HG03378 (cell line): Measurements from ENCODE around the gene OLFML3.

Source experiments
- ATAC-seq: cut with Tn5 transposase; IDR thresholded peaks from one replicate; pipeline ENCODE4 v1.9.1; 2021; ENCODE audit warnings: mild to moderate bottlenecking, moderate library complexity; ENCODE audit not compliant: unreplicated experiment

Gene OLFML3

DNA sequence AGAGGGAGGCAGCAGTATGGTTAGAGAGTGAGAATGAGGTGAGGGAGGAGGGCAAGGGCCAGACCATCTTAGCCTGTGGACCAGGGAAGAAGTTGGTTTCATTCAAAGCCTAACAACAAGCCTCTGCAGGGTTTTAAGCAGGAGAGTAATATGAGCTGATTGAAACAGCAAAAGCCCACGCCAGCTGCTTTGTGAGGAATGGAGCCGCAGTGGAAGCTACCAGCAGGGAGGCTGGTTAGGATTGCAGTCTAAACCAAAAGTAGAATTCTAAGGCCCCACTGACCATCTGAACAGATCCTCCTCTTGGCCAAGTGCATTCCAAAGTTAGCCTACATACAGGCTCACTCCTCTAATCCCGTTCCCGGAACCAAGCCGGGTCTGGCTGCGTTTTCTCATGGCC is 44.8 kb downstream of the OLFML3 start:
- no peak for ATAC-seq

DNA sequence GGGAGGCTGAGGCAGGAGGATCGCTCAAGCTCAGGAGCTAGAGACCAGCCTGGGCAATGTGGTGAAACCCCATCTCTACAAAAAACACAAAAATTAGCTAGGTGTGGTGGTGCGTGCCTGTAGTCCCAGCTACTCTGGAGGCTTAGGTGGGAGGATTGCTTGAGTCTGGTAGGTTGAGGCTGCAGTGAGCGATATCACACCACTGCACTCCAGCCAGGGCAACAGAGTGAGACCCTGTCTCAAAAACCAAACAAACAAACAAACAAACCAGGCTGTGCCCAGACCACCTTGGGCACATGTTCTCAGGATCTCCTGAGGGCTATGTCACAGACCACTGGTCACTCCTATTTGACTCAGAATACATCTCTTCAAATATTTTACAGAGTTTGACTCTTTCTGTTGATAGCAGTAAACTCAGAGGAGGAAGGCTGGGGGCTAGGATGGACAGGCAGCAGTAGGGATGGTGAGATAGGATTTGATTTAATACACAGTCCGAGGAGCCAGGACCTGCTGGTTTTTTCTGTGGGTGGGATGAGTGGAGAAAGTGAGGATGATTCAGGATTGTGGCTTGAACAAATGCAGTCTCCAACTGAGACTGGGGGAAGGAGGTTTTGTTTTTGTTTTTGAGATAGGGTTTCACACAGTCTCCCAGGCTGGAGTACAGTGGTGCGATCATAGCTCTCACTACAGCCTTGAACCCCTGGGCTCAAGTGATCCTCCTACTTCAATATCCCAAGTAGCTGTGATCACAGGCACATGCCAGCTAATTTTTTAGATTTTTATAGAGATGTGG is 46.5 kb downstream of the OLFML3 start:
- no peak for ATAC-seq

DNA sequence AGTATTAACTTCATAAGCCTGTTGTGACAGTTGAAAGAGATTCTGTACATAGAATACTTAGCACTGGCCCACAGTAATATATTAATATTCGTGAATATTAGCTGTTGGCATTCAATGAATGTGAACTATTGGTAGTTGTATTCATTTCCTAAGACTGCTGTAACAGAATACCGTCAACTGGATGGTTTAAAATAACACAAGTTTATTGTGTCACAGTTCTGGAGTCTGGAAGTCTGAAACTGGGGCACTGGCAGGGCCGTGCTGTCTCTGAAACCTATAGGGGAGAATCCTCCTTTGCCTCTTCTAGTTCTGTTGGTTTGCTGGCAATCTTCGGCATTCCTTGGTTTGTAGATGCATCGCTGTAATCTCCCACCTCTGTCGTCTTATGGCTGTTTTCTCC is 47.5 kb downstream of the OLFML3 start:
- ATAC-seq = no peak
